ENCODE data around the gene PPRC1. TPM values are rescaled to one million over a fixed set of nuclear protein-coding genes. Genes with fewer than 3 reads are reported as not detected.

PPRC1 gene, protein sequence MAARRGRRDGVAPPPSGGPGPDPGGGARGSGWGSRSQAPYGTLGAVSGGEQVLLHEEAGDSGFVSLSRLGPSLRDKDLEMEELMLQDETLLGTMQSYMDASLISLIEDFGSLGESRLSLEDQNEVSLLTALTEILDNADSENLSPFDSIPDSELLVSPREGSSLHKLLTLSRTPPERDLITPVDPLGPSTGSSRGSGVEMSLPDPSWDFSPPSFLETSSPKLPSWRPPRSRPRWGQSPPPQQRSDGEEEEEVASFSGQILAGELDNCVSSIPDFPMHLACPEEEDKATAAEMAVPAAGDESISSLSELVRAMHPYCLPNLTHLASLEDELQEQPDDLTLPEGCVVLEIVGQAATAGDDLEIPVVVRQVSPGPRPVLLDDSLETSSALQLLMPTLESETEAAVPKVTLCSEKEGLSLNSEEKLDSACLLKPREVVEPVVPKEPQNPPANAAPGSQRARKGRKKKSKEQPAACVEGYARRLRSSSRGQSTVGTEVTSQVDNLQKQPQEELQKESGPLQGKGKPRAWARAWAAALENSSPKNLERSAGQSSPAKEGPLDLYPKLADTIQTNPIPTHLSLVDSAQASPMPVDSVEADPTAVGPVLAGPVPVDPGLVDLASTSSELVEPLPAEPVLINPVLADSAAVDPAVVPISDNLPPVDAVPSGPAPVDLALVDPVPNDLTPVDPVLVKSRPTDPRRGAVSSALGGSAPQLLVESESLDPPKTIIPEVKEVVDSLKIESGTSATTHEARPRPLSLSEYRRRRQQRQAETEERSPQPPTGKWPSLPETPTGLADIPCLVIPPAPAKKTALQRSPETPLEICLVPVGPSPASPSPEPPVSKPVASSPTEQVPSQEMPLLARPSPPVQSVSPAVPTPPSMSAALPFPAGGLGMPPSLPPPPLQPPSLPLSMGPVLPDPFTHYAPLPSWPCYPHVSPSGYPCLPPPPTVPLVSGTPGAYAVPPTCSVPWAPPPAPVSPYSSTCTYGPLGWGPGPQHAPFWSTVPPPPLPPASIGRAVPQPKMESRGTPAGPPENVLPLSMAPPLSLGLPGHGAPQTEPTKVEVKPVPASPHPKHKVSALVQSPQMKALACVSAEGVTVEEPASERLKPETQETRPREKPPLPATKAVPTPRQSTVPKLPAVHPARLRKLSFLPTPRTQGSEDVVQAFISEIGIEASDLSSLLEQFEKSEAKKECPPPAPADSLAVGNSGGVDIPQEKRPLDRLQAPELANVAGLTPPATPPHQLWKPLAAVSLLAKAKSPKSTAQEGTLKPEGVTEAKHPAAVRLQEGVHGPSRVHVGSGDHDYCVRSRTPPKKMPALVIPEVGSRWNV (N-terminal part only)
- total RNA-seq (2022) = 43.9 and 49.3 TPM in 2 replicates
- Bru-seq, nascent RNA = percentile 85 among the genes with signal in this experiment
- BruChase-seq, experiment 1, labeled RNA remaining after a 6-hour chase = percentile 80 among the genes with signal in this experiment
- BruChase-seq, experiment 2, labeled RNA remaining after a 2-hour chase = percentile 89 among the genes with signal in this experiment
- long read RNA-seq, full-length matches to known transcripts = 22 of 35 reads
- long read RNA-seq, partial matches to known transcripts = 12 of 35 reads
- long read RNA-seq, other reads (novel, unspliced or antisense) = 1 of 35 reads

DNA sequence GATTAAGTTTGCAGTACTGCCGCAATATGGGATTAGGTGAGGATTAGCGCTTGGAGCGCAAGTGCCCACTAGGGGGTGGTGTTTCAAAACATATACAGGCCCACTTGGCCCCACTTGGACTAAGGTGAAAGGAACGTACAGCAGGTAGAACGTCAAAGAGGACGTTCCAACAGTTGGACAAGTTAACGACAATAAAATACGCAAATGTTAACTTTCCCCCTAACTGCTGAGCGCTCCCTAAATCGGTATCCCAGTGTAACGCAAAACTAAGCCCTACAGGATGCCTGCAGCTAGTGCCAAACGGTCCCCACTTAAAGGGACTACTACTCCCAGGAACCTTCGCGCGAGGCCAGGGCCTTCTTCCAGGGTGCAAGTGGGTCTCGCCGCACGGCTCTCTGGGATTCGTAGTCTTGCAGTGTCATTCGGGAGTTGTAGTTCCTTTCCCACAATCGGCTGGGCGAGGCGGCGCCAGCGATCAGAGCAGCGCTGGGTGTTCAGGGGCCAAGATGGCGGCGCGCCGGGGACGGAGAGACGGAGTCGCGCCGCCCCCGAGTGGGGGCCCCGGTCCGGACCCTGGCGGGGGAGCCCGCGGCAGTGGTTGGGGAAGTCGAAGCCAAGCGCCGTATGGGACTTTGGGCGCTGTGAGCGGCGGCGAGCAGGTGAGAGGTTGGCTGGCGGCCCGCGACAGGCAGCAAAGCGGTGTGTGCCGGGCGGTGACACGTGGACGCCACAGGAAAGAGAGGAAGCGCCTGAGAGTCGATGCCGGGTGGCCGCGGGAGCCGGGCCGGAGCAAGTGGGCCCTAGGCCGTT is at the start of gene PPRC1:
Gene PPRC1 (plus strand): TSS at position 478 of the 810 bp plus-strand sequence. CDS start 29 bp downstream, at position 507.
- CTCF ChIA-PET = interaction anchor here (0.6 kb wide), 1 partner anchor 19 kb away, joined by 5 read pairs; no protein-coding TSS in a partner anchor
- H3K27ac Mint-ChIP-seq (ENCODE audit: unreplicated experiment) = peak within 1 kb of the TSS; percentile 99
- H3K9me3 Mint-ChIP-seq (ENCODE audit: low read depth, unreplicated experiment) = no peaks in the 10 kb centered on the region
- H3K27me3 Mint-ChIP-seq (ENCODE audit: unreplicated experiment) = no peaks in the 10 kb centered on the region
- H3K36me3 Mint-ChIP-seq (ENCODE audit: insufficient read depth, unreplicated experiment) = peaks cover 24% of the 10 kb centered on the region
- TF ChIP-seq, protein P1, sequence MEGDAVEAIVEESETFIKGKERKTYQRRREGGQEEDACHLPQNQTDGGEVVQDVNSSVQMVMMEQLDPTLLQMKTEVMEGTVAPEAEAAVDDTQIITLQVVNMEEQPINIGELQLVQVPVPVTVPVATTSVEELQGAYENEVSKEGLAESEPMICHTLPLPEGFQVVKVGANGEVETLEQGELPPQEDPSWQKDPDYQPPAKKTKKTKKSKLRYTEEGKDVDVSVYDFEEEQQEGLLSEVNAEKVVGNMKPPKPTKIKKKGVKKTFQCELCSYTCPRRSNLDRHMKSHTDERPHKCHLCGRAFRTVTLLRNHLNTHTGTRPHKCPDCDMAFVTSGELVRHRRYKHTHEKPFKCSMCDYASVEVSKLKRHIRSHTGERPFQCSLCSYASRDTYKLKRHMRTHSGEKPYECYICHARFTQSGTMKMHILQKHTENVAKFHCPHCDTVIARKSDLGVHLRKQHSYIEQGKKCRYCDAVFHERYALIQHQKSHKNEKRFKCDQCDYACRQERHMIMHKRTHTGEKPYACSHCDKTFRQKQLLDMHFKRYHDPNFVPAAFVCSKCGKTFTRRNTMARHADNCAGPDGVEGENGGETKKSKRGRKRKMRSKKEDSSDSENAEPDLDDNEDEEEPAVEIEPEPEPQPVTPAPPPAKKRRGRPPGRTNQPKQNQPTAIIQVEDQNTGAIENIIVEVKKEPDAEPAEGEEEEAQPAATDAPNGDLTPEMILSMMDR (IDR thresholded peaks at IDR 0.05; ENCODE audit: unreplicated experiment) = peak; percentile 66
- H3K4me1 Mint-ChIP-seq (ENCODE audit: low read depth, unreplicated experiment) = peaks cover 18% of the 10 kb centered on the region
- no TSS peak for BruUV-seq (replicated peaks)
- intact Hi-C loops (cut with micrococcal nuclease; ENCODE audit: unreplicated experiment) = loop anchor here (2.0 kb wide), 1 partner anchor 20 kb away; the partner anchor contains the start of gene NOLC1
- DNase-seq = peak; percentile 94
- H3K4me3 Mint-ChIP-seq (ENCODE audit: low read depth, unreplicated experiment) = peak within 1 kb of the TSS; percentile 98

DNA sequence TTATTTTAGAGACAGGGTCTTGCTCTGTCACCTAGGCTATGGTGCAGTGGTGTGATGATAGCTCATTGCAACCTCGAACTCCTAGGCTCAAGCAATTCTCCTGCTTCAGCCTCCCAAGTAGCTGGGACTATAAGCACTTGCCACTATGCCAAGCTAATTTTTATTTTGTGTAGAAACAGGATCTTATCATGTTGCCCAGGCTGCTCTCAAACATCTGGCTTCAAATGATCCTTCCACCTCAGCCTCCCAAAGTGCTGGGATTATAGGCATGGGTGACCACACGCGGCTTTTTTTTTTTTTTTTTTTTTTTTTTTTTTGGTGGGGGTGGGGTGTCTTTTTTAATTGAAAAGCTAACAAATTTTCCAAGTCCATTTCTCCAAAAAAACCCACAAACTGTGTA is 49.3 kb upstream of the PPRC1 start:
- CTCF ChIA-PET = no interaction called here
- no peak for DNase-seq
- Mint-ChIP-seq H3K27ac (ENCODE audit: unreplicated experiment) (no peak overlapping the region), H3K4me3 (ENCODE audit: low read depth, unreplicated experiment) (no peak overlapping the region), H3K36me3 (ENCODE audit: insufficient read depth, unreplicated experiment) (no peaks in the 10 kb centered on the region), H3K4me1 (ENCODE audit: low read depth, unreplicated experiment) (no peaks in the 10 kb centered on the region), H3K27me3 (ENCODE audit: unreplicated experiment) (peaks cover 4% of the 10 kb centered on the region), H3K9me3 (ENCODE audit: low read depth, unreplicated experiment) (no peaks in the 10 kb centered on the region)
- no TSS peak for BruUV-seq (replicated peaks)
- TF ChIP-seq, protein P1 (IDR thresholded peaks at IDR 0.05; ENCODE audit: unreplicated experiment) = no peak
- intact Hi-C loops (cut with micrococcal nuclease; ENCODE audit: unreplicated experiment) = no loop called here

DNA sequence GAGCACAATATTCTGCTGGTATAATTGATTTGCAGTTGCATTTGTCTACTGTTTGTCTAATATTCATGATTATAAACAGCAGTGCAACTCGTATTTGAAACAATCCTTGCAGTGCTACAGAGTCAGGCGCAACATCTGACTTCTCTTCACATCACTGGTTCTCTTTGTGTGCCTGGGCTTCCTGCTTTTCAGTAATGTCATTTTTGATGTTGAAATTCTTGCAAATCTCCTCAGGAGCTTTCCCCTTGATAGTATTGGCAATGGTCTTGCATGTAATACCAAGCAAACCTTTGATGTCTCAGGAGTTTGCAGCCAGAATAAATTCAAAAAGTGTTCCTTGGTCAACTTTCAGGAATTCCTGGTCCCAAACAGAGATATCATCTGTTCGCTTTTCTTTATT is 47.5 kb upstream of the PPRC1 start:
- Mint-ChIP-seq H3K4me3 (ENCODE audit: low read depth, unreplicated experiment) (no peak overlapping the region), H3K36me3 (ENCODE audit: insufficient read depth, unreplicated experiment) (no peaks in the 10 kb centered on the region), H3K4me1 (ENCODE audit: low read depth, unreplicated experiment) (no peaks in the 10 kb centered on the region), H3K27me3 (ENCODE audit: unreplicated experiment) (no peaks in the 10 kb centered on the region), H3K9me3 (ENCODE audit: low read depth, unreplicated experiment) (no peaks in the 10 kb centered on the region), H3K27ac (ENCODE audit: unreplicated experiment) (no peak overlapping the region)
- TF ChIP-seq, protein P1 (IDR thresholded peaks at IDR 0.05; ENCODE audit: unreplicated experiment) = no peak
- BruUV-seq (replicated peaks) = no TSS peak
- no peak for DNase-seq
- CTCF ChIA-PET = no interaction called here
- intact Hi-C loops (cut with micrococcal nuclease; ENCODE audit: unreplicated experiment) = no loop called here

Measured in Calu3 (cell line).